Neural cell (in vitro differentiated cells): ENCODE data around the gene DNMT3L. TPM values are rescaled to one million over a fixed set of nuclear protein-coding genes. Genes with fewer than 3 reads are reported as not detected.

ENCODE experiments used
- polyA plus RNA-seq: library from polyadenylated mRNA; depleted of rRNA; stranded (reverse); fragments of >200 nt; gene quantifications from 2 replicates; pipeline ENCODE4 v1.2.3, GENCODE V29; 2014
- small RNA-seq, 3 experiments: library from RNA; depleted of rRNA; stranded (forward); fragments of <200 nt; gene quantifications; one replicate each; pipeline ENCODE3, GENCODE V24; 2012

Gene DNMT3L
- polyA plus RNA-seq, 1 donor from 2014 or later, result not detected

Small RNAs within 50 kb of the gene (small RNA-seq; reads per million reads assigned to genes)
- gene AP001059.3, result 0 reads per million in 3 experiments

Other genes with a start within 250 kb of the DNMT3L start
- 17.8 and 18.7 TPM in 2 replicates for gene TRAPPC10, start 249.6 kb downstream of the DNMT3L start, polyA plus RNA-seq
- 1.7 and 8.7 TPM in 2 replicates for gene PWP2, start 154.5 kb downstream of the DNMT3L start, polyA plus RNA-seq
- 4.2 and 4.5 TPM in 2 replicates for gene GATD3, start 128.2 kb downstream of the DNMT3L start, polyA plus RNA-seq
- gene ICOSLG, start 21.0 kb downstream of the DNMT3L start, polyA plus RNA-seq, result not detected in 2 replicates
- not detected in 2 replicates for gene AIRE, start 24.0 kb upstream of the DNMT3L start, polyA plus RNA-seq
- 79.6 and 94.4 TPM in 2 replicates for gene PFKL, start 38.2 kb upstream of the DNMT3L start, polyA plus RNA-seq
- 36.0 and 36.5 TPM in 2 replicates for gene CFAP410, start 77.5 kb upstream of the DNMT3L start, polyA plus RNA-seq
- 0.14 and 0.16 TPM in 2 replicates for gene TRPM2, start 91.7 kb upstream of the DNMT3L start, polyA plus RNA-seq
- 3.8 and 5.0 TPM in 2 replicates for gene LRRC3, start 193.6 kb upstream of the DNMT3L start, polyA plus RNA-seq